Measurements from ENCODE around the gene ABHD13.

ABHD13 gene

DNA sequence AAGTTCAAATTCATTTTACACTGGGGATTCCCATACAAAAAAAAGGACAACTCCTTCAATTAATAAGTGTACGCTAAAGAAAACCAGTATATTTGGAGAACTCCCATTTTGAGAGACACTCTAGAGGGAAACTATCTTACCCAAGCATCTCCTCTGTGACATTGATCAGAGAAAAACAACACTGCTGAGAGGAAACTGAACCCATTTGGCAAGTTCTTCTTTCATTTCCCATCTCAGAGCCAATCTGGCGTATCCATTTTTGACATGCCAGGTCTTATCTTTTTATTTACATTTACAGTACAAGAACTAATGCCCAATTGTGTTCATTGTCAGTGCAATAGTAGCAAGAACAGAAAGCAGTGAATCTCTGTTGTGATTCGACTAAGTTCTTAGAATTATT is 33.0 kb upstream of the ABHD13 start:
- H4K5ac ChIP-seq (ENCODE audit: low read length) = no peak overlapping the region
- H3K36me3 ChIP-seq (ENCODE audit: control insufficient read depth, insufficient read depth, low read length) = no peaks in the 10 kb centered on the region
- no peak overlapping the region for H2AK5ac ChIP-seq (ENCODE audit: low read length)
- H3K23ac ChIP-seq (ENCODE audit: low read length) = no peak overlapping the region
- H3K79me2 ChIP-seq (ENCODE audit: control insufficient read depth, insufficient read depth, low read length) = no peaks in the 10 kb centered on the region
- no peak overlapping the region for H4K8ac ChIP-seq (ENCODE audit: low read depth, low read length)
- H2BK15ac ChIP-seq (replicated peaks; ENCODE audit: low read depth) = no peak overlapping the region
- no peak overlapping the region for H3K56ac ChIP-seq (ENCODE audit: low read length)
- H3K27ac ChIP-seq (ENCODE audit: low read depth, low read length) = no peak overlapping the region
- no peak overlapping the region for H3K4ac ChIP-seq (ENCODE audit: low read depth, low read length)
- no peak overlapping the region for H3K4me2 ChIP-seq (ENCODE audit: low read length)
- H3K79me1 ChIP-seq (ENCODE audit: low read length) = no peaks in the 10 kb centered on the region
- no peaks in the 10 kb centered on the region for H3K4me1 ChIP-seq (ENCODE audit: control insufficient read depth, low read depth, low read length)
- no peak for DNase-seq
- H3K18ac ChIP-seq (ENCODE audit: low read length) = no peak overlapping the region
- WGBS (ENCODE audit: extremely low coverage, insufficient coverage, low lambda C conversion rate) = no CpG with 5 or more reads among the region's 3 CpGs
- no peak overlapping the region for H2BK120ac ChIP-seq (ENCODE audit: low read depth, low read length)
- no peak overlapping the region for H3K4me3 ChIP-seq (ENCODE audit: low read length)
- no peak overlapping the region for H3K9ac ChIP-seq (ENCODE audit: low read length)
- no peak overlapping the region for H2BK5ac ChIP-seq (ENCODE audit: low read length)
- no peaks in the 10 kb centered on the region for H3K27me3 ChIP-seq (ENCODE audit: insufficient read depth, low read length, poor library complexity)

DNA sequence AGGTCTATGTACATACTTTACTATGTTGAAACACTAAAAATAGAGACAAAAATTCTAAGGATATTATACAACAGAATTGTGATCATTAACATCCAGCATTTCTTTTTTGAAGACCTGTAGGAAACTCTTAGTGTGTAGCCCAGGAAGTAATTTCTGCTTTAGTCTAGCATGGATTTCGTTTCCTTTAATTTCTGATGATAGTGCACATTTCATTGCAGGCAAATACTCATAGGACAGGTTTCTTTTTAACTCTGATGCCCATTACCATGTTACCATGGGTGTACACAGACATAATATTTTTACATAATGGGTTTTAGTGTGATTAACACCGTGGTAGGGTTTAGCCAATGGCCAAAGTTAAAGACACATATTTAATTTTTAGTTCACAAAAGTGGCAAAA is 29.9 kb upstream of the ABHD13 start:
- DNase-seq = no peak
- WGBS (ENCODE audit: extremely low coverage, insufficient coverage, low lambda C conversion rate) = no CpG with 5 or more reads among the region's 2 CpGs

DNA sequence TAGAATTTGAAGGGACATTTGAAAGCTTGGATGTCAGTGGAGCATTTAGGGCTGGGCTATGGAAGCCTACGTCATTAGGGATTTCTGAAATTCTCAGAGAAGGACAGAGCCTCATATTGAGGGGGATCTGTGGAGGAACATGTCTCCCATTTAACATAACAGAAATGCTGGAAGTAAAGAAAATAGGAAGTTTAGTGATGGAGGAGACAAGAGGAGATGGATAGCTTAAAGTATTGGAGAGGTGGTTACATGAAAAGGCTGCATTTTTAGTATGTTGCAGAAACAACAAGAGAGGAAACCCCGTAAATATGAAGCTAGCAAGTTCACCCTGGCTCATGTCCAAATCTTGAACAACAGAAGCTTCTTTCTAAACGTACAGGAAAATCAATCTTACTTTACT is 27.3 kb upstream of the ABHD13 start:
- Histone ChIP-seq H2BK5ac (ENCODE audit: low read length) (no peak overlapping the region), H3K4me3 (ENCODE audit: low read length) (no peak overlapping the region), H2BK120ac (ENCODE audit: low read depth, low read length) (no peak overlapping the region), H3K27ac (ENCODE audit: low read depth, low read length) (no peak overlapping the region), H2BK15ac (replicated peaks; ENCODE audit: low read depth) (no peak overlapping the region), H4K8ac (ENCODE audit: low read depth, low read length) (no peak overlapping the region), H3K79me1 (ENCODE audit: low read length) (no peaks in the 10 kb centered on the region), H3K23ac (ENCODE audit: low read length) (no peak overlapping the region), H3K4me2 (ENCODE audit: low read length) (no peak overlapping the region), H3K79me2 (ENCODE audit: control insufficient read depth, insufficient read depth, low read length) (no peaks in the 10 kb centered on the region), H3K4me1 (ENCODE audit: control insufficient read depth, low read depth, low read length) (no peaks in the 10 kb centered on the region), H3K18ac (ENCODE audit: low read length) (no peak overlapping the region), H3K9ac (ENCODE audit: low read length) (no peak overlapping the region), H2AK5ac (ENCODE audit: low read length) (no peak overlapping the region), H4K5ac (ENCODE audit: low read length) (no peak overlapping the region), H3K4ac (ENCODE audit: low read depth, low read length) (no peak overlapping the region), H3K36me3 (ENCODE audit: control insufficient read depth, insufficient read depth, low read length) (no peaks in the 10 kb centered on the region), H3K56ac (ENCODE audit: low read length) (no peak overlapping the region), H3K27me3 (ENCODE audit: insufficient read depth, low read length, poor library complexity) (no peaks in the 10 kb centered on the region)
- no CpG with 5 or more reads among the region's 3 CpGs for WGBS (ENCODE audit: extremely low coverage, insufficient coverage, low lambda C conversion rate)
- DNase-seq = no peak

More for the DNA sequence above, 29.9 kb upstream of the ABHD13 start:
- Histone ChIP-seq H3K27me3 (ENCODE audit: insufficient read depth, low read length, poor library complexity) (no peaks in the 10 kb centered on the region), H3K4me1 (ENCODE audit: control insufficient read depth, low read depth, low read length) (no peaks in the 10 kb centered on the region), H3K79me1 (ENCODE audit: low read length) (no peaks in the 10 kb centered on the region), H3K79me2 (ENCODE audit: control insufficient read depth, insufficient read depth, low read length) (no peaks in the 10 kb centered on the region), H3K4me2 (ENCODE audit: low read length) (no peak overlapping the region), H4K8ac (ENCODE audit: low read depth, low read length) (no peak overlapping the region), H3K9ac (ENCODE audit: low read length) (no peak overlapping the region), H2BK120ac (ENCODE audit: low read depth, low read length) (no peak overlapping the region), H3K4me3 (ENCODE audit: low read length) (no peak overlapping the region), H2AK5ac (ENCODE audit: low read length) (no peak overlapping the region), H3K23ac (ENCODE audit: low read length) (no peak overlapping the region), H3K36me3 (ENCODE audit: control insufficient read depth, insufficient read depth, low read length) (no peaks in the 10 kb centered on the region), H3K56ac (ENCODE audit: low read length) (no peak overlapping the region), H2BK5ac (ENCODE audit: low read length) (no peak overlapping the region), H3K4ac (ENCODE audit: low read depth, low read length) (no peak overlapping the region), H3K18ac (ENCODE audit: low read length) (no peak overlapping the region), H3K27ac (ENCODE audit: low read depth, low read length) (no peak overlapping the region), H2BK15ac (replicated peaks; ENCODE audit: low read depth) (no peak overlapping the region), H4K5ac (ENCODE audit: low read length) (no peak overlapping the region)

DNA sequence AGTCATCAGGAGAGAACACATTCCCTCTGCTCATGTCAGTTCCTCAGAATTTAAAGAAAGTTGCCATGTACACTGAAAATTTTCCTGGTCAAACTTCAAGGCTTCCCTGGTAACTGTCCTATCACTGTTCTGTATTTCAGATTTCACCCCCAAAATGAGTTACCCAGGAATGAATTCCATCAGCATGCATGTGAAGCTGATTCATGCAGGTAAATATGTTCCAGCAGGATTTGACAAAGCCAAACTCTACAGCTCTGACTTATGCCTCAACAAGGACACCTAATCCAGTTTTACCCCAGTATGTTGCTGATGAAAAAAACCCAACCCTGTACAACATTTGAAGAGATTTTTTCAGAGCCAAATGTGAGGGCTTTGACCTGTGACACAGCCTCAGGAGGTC is 24.4 kb upstream of the ABHD13 start:
- Histone ChIP-seq H3K4ac (ENCODE audit: low read depth, low read length) (no peak overlapping the region), H2BK120ac (ENCODE audit: low read depth, low read length) (no peak overlapping the region), H4K5ac (ENCODE audit: low read length) (no peak overlapping the region)

DNA sequence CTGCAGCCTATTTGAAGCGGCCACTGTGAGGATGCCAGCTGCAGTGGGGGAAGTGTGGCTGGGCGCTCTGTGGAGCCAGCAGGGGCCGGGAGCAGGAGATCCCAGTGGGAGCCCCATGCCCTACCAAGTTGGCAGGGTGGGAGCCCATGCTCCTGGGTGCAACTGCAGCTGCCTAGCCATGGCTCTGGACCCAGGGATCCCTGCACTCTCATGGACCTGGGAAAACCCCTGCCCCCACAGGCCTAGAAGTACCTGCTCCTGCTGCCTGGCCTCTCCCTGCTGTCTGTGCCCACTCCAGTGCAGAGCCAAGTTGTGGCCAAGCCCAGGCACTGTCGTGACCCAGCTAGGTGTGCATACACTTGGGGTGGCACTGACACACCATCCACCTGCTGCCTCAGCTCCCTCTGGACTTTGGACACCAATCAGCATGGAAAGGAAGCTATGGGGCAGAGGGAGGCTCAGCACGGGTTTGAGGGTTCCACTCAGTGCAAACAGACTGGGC is 23.7 kb upstream of the ABHD13 start:
- Histone ChIP-seq H3K27me3 (ENCODE audit: insufficient read depth, low read length, poor library complexity) (no peaks in the 10 kb centered on the region), H3K56ac (ENCODE audit: low read length) (no peak overlapping the region), H2BK5ac (ENCODE audit: low read length) (no peak overlapping the region), H2BK120ac (ENCODE audit: low read depth, low read length) (no peak overlapping the region), H2BK15ac (replicated peaks; ENCODE audit: low read depth) (no peak overlapping the region), H4K5ac (ENCODE audit: low read length) (no peak overlapping the region), H3K4me2 (ENCODE audit: low read length) (no peak overlapping the region), H3K27ac (ENCODE audit: low read depth, low read length) (no peak overlapping the region), H3K4ac (ENCODE audit: low read depth, low read length) (no peak overlapping the region), H2AK5ac (ENCODE audit: low read length) (no peak overlapping the region), H3K18ac (ENCODE audit: low read length) (no peak overlapping the region), H3K23ac (ENCODE audit: low read length) (no peak overlapping the region), H4K8ac (ENCODE audit: low read depth, low read length) (no peak overlapping the region), H3K9ac (ENCODE audit: low read length) (no peak overlapping the region), H3K79me1 (ENCODE audit: low read length) (no peaks in the 10 kb centered on the region), H3K4me3 (ENCODE audit: low read length) (no peak overlapping the region), H3K79me2 (ENCODE audit: control insufficient read depth, insufficient read depth, low read length) (no peaks in the 10 kb centered on the region), H3K36me3 (ENCODE audit: control insufficient read depth, insufficient read depth, low read length) (no peaks in the 10 kb centered on the region), H3K4me1 (ENCODE audit: control insufficient read depth, low read depth, low read length) (no peaks in the 10 kb centered on the region)
- WGBS (ENCODE audit: extremely low coverage, insufficient coverage, low lambda C conversion rate) = no CpG with 5 or more reads among the region's 5 CpGs
- DNase-seq = no peak

More for the DNA sequence above, 24.4 kb upstream of the ABHD13 start:
- H3K18ac ChIP-seq (ENCODE audit: low read length) = no peak overlapping the region
- H3K79me2 ChIP-seq (ENCODE audit: control insufficient read depth, insufficient read depth, low read length) = no peaks in the 10 kb centered on the region
- no peaks in the 10 kb centered on the region for H3K27me3 ChIP-seq (ENCODE audit: insufficient read depth, low read length, poor library complexity)
- H3K9ac ChIP-seq (ENCODE audit: low read length) = no peak overlapping the region
- no peak overlapping the region for H3K23ac ChIP-seq (ENCODE audit: low read length)
- no peak overlapping the region for H2BK5ac ChIP-seq (ENCODE audit: low read length)
- H2BK15ac ChIP-seq (replicated peaks; ENCODE audit: low read depth) = no peak overlapping the region
- no peaks in the 10 kb centered on the region for H3K79me1 ChIP-seq (ENCODE audit: low read length)
- no peak overlapping the region for H3K27ac ChIP-seq (ENCODE audit: low read depth, low read length)
- H3K56ac ChIP-seq (ENCODE audit: low read length) = no peak overlapping the region
- no peaks in the 10 kb centered on the region for H3K4me1 ChIP-seq (ENCODE audit: control insufficient read depth, low read depth, low read length)
- H3K4me3 ChIP-seq (ENCODE audit: low read length) = no peak overlapping the region
- no peak overlapping the region for H4K8ac ChIP-seq (ENCODE audit: low read depth, low read length)
- H3K4me2 ChIP-seq (ENCODE audit: low read length) = no peak overlapping the region
- H3K36me3 ChIP-seq (ENCODE audit: control insufficient read depth, insufficient read depth, low read length) = no peaks in the 10 kb centered on the region
- no peak overlapping the region for H2AK5ac ChIP-seq (ENCODE audit: low read length)
- no peak for DNase-seq

DNA sequence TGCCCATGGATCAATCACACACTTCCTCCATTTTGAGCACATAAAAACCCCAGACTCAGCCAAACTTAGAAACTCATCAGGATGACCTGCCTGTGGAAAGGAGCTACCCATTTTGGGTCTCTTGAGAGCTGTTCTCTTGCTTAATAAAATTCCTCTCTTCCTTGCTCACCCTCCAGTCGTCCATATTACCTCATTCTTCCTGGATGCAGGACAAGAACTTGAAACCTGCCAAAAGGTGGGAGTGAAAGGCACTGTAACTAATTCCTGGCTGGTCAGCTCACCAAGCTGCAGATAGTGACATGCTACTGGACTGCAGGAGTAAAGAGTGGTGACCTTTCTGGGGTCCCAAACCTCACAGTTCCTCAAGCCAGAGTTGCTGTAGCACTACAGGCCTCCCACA is 23.0 kb upstream of the ABHD13 start:
- no peak overlapping the region for H3K27ac ChIP-seq (ENCODE audit: low read depth, low read length)
- no peak overlapping the region for H4K8ac ChIP-seq (ENCODE audit: low read depth, low read length)
- DNase-seq = no peak
- H4K5ac ChIP-seq (ENCODE audit: low read length) = no peak overlapping the region
- H3K4ac ChIP-seq (ENCODE audit: low read depth, low read length) = no peak overlapping the region
- no peaks in the 10 kb centered on the region for H3K36me3 ChIP-seq (ENCODE audit: control insufficient read depth, insufficient read depth, low read length)
- H3K9ac ChIP-seq (ENCODE audit: low read length) = no peak overlapping the region
- no peak overlapping the region for H2AK5ac ChIP-seq (ENCODE audit: low read length)
- H3K18ac ChIP-seq (ENCODE audit: low read length) = no peak overlapping the region
- no peak overlapping the region for H2BK5ac ChIP-seq (ENCODE audit: low read length)
- no peak overlapping the region for H2BK15ac ChIP-seq (replicated peaks; ENCODE audit: low read depth)
- no peak overlapping the region for H3K4me3 ChIP-seq (ENCODE audit: low read length)
- H3K27me3 ChIP-seq (ENCODE audit: insufficient read depth, low read length, poor library complexity) = no peaks in the 10 kb centered on the region
- H3K4me2 ChIP-seq (ENCODE audit: low read length) = no peak overlapping the region
- H3K4me1 ChIP-seq (ENCODE audit: control insufficient read depth, low read depth, low read length) = no peaks in the 10 kb centered on the region
- no peaks in the 10 kb centered on the region for H3K79me1 ChIP-seq (ENCODE audit: low read length)
- no peak overlapping the region for H3K23ac ChIP-seq (ENCODE audit: low read length)
- WGBS (ENCODE audit: extremely low coverage, insufficient coverage, low lambda C conversion rate) = no CpG with 5 or more reads among the region's 1 CpG
- H3K79me2 ChIP-seq (ENCODE audit: control insufficient read depth, insufficient read depth, low read length) = no peaks in the 10 kb centered on the region
- H2BK120ac ChIP-seq (ENCODE audit: low read depth, low read length) = no peak overlapping the region
- no peak overlapping the region for H3K56ac ChIP-seq (ENCODE audit: low read length)

Data from mesendoderm (in vitro differentiated cells).